ENCODE measurements around the gene KCNJ10. TPM values are rescaled to one million over a fixed set of nuclear protein-coding genes. Genes with fewer than 3 reads are reported as not detected.

Gene KCNJ10
- total and polyA plus RNA-seq, 2 of the 13 experiments (the other 11 are each of a cell fraction or from before 2014, with no cell fraction given), result 4.4 to 10.3 TPM

- TF ChIP-seq ZNF142 (CRISPR knock-in tag; IDR thresholded peaks at IDR 0.05), result no peak
- TF ChIP-seq SRSF1 (optimal IDR thresholded peaks at IDR 0.05; ENCODE audit: low read depth, low read length), result peak; percentile 78
- no peak for TF ChIP-seq SP4 (CRISPR knock-in tag; IDR thresholded peaks at IDR 0.05)
- no peak for TF ChIP-seq NFE2L1 (CRISPR knock-in tag; IDR thresholded peaks at IDR 0.05; ENCODE audit: borderline replicate concordance)
- no peak for TF ChIP-seq SMAD9 (CRISPR knock-in tag; IDR thresholded peaks at IDR 0.05)
- TF ChIP-seq FOXC1 (CRISPR knock-in tag; IDR thresholded peaks at IDR 0.05; ENCODE audit: borderline replicate concordance), result no peak
- no peak for TF ChIP-seq ATF7-NPFF (CRISPR knock-in tag; IDR thresholded peaks at IDR 0.05; ENCODE audit: low read depth)
- TF ChIP-seq CTCF (CRISPR knock-in tag; IDR thresholded peaks at IDR 0.05), result peak; percentile 74
- no peak for TF ChIP-seq HCFC1 (IDR thresholded peaks at IDR 0.05; ENCODE audit: low read depth, low read length)
- TF ChIP-seq SP140L (CRISPR knock-in tag; IDR thresholded peaks at IDR 0.05; ENCODE audit: borderline replicate concordance), result no peak
- TF ChIP-seq SAFB2 (CRISPR knock-in tag; IDR thresholded peaks at IDR 0.05; ENCODE audit: borderline replicate concordance, low read depth), result no peak
- no peak for TF ChIP-seq ZNF580 (CRISPR knock-in tag; IDR thresholded peaks at IDR 0.05; ENCODE audit: borderline replicate concordance, low read depth)
- no peak for TF ChIP-seq HDAC2 (CRISPR knock-in tag; IDR thresholded peaks at IDR 0.05)
- no peak for TF ChIP-seq ZGPAT (CRISPR knock-in tag; IDR thresholded peaks at IDR 0.05)
- peak; percentile 39 for TF ChIP-seq SAP130 (CRISPR knock-in tag; IDR thresholded peaks at IDR 0.05; ENCODE audit: low read depth)
- no peak for TF ChIP-seq ZNF431 (CRISPR knock-in tag; IDR thresholded peaks at IDR 0.05; ENCODE audit: borderline replicate concordance, low read depth)
- peak; percentile 62; the same call in 1 of the 2 replicates for TF ChIP-seq HIC2 (CRISPR knock-in tag; IDR thresholded peaks at IDR 0.05; ENCODE audit: low read depth)
- no peak for TF ChIP-seq HOXA7 (CRISPR knock-in tag; IDR thresholded peaks at IDR 0.05)
Measured at GRCh38 chr1:160046494-160047110, 23.4 kb downstream of the KCNJ10 start (continued).

Measured in HepG2 (cell line).